ENCODE measurements around the gene ZBTB7A. TPM values are rescaled to one million over a fixed set of nuclear protein-coding genes. Genes with fewer than 3 reads are reported as not detected.

ZBTB7A gene
- polyA plus RNA-seq, 1 donor = 8.0 TPM

GRCh38 chr19:4094291-4094690 is 27.6 kb upstream of the ZBTB7A start:
- no peak for DNase-seq (ENCODE audit: low read depth)

- no peak for DNase-seq (ENCODE audit: low read depth)
Observed at GRCh38 chr19:4093643-4094175, 27.0 kb upstream of the ZBTB7A start.

- no peak for DNase-seq (ENCODE audit: low read depth)
Observed at GRCh38 chr19:4090356-4091220, 23.9 kb upstream of the ZBTB7A start.

- no peak for DNase-seq (ENCODE audit: low read depth)
Observed at GRCh38 chr19:4089946-4090345, 23.2 kb upstream of the ZBTB7A start.

- no peak for DNase-seq (ENCODE audit: low read depth)
Observed at GRCh38 chr19:4089400-4089908, 22.8 kb upstream of the ZBTB7A start.

- DNase-seq (ENCODE audit: low read depth) = no peak
Observed at GRCh38 chr19:4088975-4089374, 22.3 kb upstream of the ZBTB7A start.

- no peak for DNase-seq (ENCODE audit: low read depth)
Observed at GRCh38 chr19:4087787-4088679, 21.3 kb upstream of the ZBTB7A start.

GRCh38 chr19:4086411-4086867 is 19.7 kb upstream of the ZBTB7A start:
- no peak for DNase-seq (ENCODE audit: low read depth)

GRCh38 chr19:4084547-4084877 is 17.8 kb upstream of the ZBTB7A start:
- no peak for DNase-seq (ENCODE audit: low read depth)

- DNase-seq (ENCODE audit: low read depth) = no peak
Observed at GRCh38 chr19:4083677-4084546, 17.2 kb upstream of the ZBTB7A start.

- DNase-seq (ENCODE audit: low read depth) = no peak
Observed at GRCh38 chr19:4082172-4082571, 15.5 kb upstream of the ZBTB7A start.

GRCh38 chr19:4081441-4082129 is 14.9 kb upstream of the ZBTB7A start:
- DNase-seq (ENCODE audit: low read depth) = no peak

GRCh38 chr19:4080473-4080872 is 13.8 kb upstream of the ZBTB7A start:
- DNase-seq (ENCODE audit: low read depth) = no peak

GRCh38 chr19:4077800-4078684 is 11.3 kb upstream of the ZBTB7A start:
- no peak for DNase-seq (ENCODE audit: low read depth)

GRCh38 chr19:4077007-4077374 is 10.3 kb upstream of the ZBTB7A start:
- DNase-seq (ENCODE audit: low read depth) = no peak

GRCh38 chr19:4075373-4075772 is 8.7 kb upstream of the ZBTB7A start:
- DNase-seq (ENCODE audit: low read depth) = no peak

- no peak for DNase-seq (ENCODE audit: low read depth)
Observed at GRCh38 chr19:4071610-4072009, 4.9 kb upstream of the ZBTB7A start.

- DNase-seq (ENCODE audit: low read depth) = no peak
Observed at GRCh38 chr19:4069331-4069959, 2.7 kb upstream of the ZBTB7A start.
